B cell (primary cell): Measurements from ENCODE around the gene MAPKAP1. TPM values are rescaled to one million over a fixed set of nuclear protein-coding genes. Genes with fewer than 3 reads are reported as not detected.

Experiments used
- ATAC-seq: fragments of 200-7000 bp; cut with Tn5 transposase; one replicate; pipeline ENCODE4 v1.10.0; 2021; ENCODE audit warnings: low read depth, mild to moderate bottlenecking, moderate number of reproducible peaks, moderate library complexity
- CTCF ChIA-PET: fragments of 350-600 bp; sonication (Branson Sonifier 250); formaldehyde crosslinking; loops from one replicate; lab custom pipeline; 2021; ENCODE audit warnings: antibody characterized with exemption, inconsistent platforms; lab: Charles Lee
- POLR2A ChIA-PET: fragments of 350-600 bp; sonication (Branson Sonifier 250); formaldehyde crosslinking; loops from one replicate; lab custom pipeline; 2021; ENCODE audit warnings: antibody characterized with exemption; lab: Charles Lee
- DNase-seq: peaks from one replicate; pipeline ENCODE4 v3.0.0; 2013
- H2AFZ ChIP-seq: 2 replicates; pipeline ENCODE4 v1.6.1; 2012; ENCODE audit warnings: mild to moderate bottlenecking, low read depth, low read length; ENCODE audit not compliant: insufficient read depth, poor library complexity, severe bottlenecking
- H3K27ac ChIP-seq, 2 donors: 1 replicate in 1 of 2; 2 replicates in 1 of 2; pipeline ENCODE4 v1.5.1; 2012 to 2013; ENCODE audit warnings: low read length in 2 of 2, mild to moderate bottlenecking in 2 of 2, moderate library complexity in 1 of 2
- H3K27me3 ChIP-seq, 4 experiments: fragments of 200-600 bp in 1 of 4; sonication (generic) in 1 of 4; replicated peaks in 1 of 4; 1 replicate in 2 of 4; 2 replicates in 2 of 4; pipeline versions ENCODE4 v1.6.1 to v1.7.0; 2013 to 2016; ENCODE audit warnings: low read length in 3 of 4, mild to moderate bottlenecking in 2 of 4, mixed read lengths in 1 of 4, moderate library complexity in 1 of 4; ENCODE audit not compliant: insufficient read depth in 4 of 4, control insufficient read depth in 3 of 4; ENCODE audit errors: control extremely low read depth in 1 of 4
- H3K36me3 ChIP-seq, 2 experiments: replicated peaks in 1 of 2; 1 replicate in 1 of 2; 2 replicates in 1 of 2; pipeline versions ENCODE4 v1.6.1 to v1.7.1; 2013; ENCODE audit warnings: low read length in 1 of 2; ENCODE audit not compliant: insufficient read depth in 2 of 2, control insufficient read depth in 1 of 2; ENCODE audit errors: control extremely low read depth in 1 of 2, extremely low read depth in 1 of 2
- H3K4me1 ChIP-seq, 2 donors: fragments of 200-600 bp in 1 of 2; sonication (generic) in 1 of 2; 1 replicate in 1 of 2; 2 replicates in 1 of 2; pipeline versions ENCODE4 v1.5.1 to v1.6.1; 2013 to 2017; ENCODE audit warnings: low read length in 2 of 2; ENCODE audit not compliant: control insufficient read depth in 2 of 2, insufficient read depth in 2 of 2
- H3K4me2 ChIP-seq: replicated peaks from 2 replicates; pipeline ENCODE3; 2012; ENCODE audit warnings: mild to moderate bottlenecking, low read depth, low read length; ENCODE audit not compliant: poor library complexity, severe bottlenecking
- H3K4me3 ChIP-seq, 5 experiments: fragments of 200-600 bp in 1 of 5; sonication (generic) in 1 of 5; 1 replicate in 3 of 5; 2 replicates in 2 of 5; pipeline versions ENCODE4 v1.5.1 to v1.7.0; 2011 to 2016; ENCODE audit warnings: low read length in 4 of 5, mild to moderate bottlenecking in 4 of 5, low read depth in 2 of 5, control low read depth in 1 of 5, moderate library complexity in 1 of 5; ENCODE audit not compliant: insufficient read depth in 1 of 5; ENCODE audit errors: control extremely low read depth in 1 of 5, extremely low read depth in 1 of 5
- H3K79me2 ChIP-seq: fragments of 200-600 bp; sonication (generic); one replicate; pipeline ENCODE4 v1.6.0; 2016; ENCODE audit warnings: low read length; ENCODE audit not compliant: control insufficient read depth, insufficient read depth
- H3K9ac ChIP-seq: fragments of 200-600 bp; sonication (generic); 2 replicates; pipeline ENCODE4 v1.6.1; 2017; ENCODE audit warnings: mild to moderate bottlenecking, low read length, moderate library complexity
- H3K9me3 ChIP-seq, 3 donors: one replicate each; pipeline versions ENCODE4 v1.6.1 to v1.7.1; 2013; ENCODE audit warnings: low read length in 2 of 3; ENCODE audit not compliant: control insufficient read depth in 2 of 3, insufficient read depth in 1 of 3; ENCODE audit errors: control extremely low read depth in 1 of 3
- H4K20me1 ChIP-seq: 2 replicates; pipeline ENCODE4 v1.6.0; 2012; ENCODE audit warnings: mild to moderate bottlenecking, low read length; ENCODE audit not compliant: insufficient read depth, control insufficient read depth, poor library complexity, severe bottlenecking
- H3K27ac Mint-ChIP-seq: one replicate; pipeline ENCODE4 v1.8.0; 2021; ENCODE audit warnings: mixed read lengths
- H3K27me3 Mint-ChIP-seq: one replicate; pipeline ENCODE4 v1.8.0; 2021; ENCODE audit warnings: mixed read lengths
- H3K4me1 Mint-ChIP-seq: one replicate; pipeline ENCODE4 v1.8.0; 2021; ENCODE audit warnings: mixed read lengths
- H3K4me3 Mint-ChIP-seq: one replicate; pipeline ENCODE4 v1.8.0; 2021; ENCODE audit warnings: mixed read lengths
- H3K9me3 Mint-ChIP-seq: one replicate; pipeline ENCODE4 v1.8.0; 2022; ENCODE audit warnings: mixed read lengths; ENCODE audit not compliant: insufficient read depth
- EZH2 ChIP-seq: IDR thresholded peaks from 2 replicates; pipeline ENCODE4 v1.6.1; 2012; ENCODE audit warnings: borderline replicate concordance, low read depth, mild to moderate bottlenecking, moderate library complexity, low read length; ENCODE audit not compliant: insufficient read depth, poor library complexity, severe bottlenecking
- WGBS: methylation state at CpG from one replicate; pipeline ENCODE4 v1.1.5; 2013; ENCODE audit warnings: missing lambda C conversion rate; ENCODE audit not compliant: insufficient coverage; 5-methylcytosine and 5-hydroxymethylcytosine counted together
- intact Hi-C: fragments of 100-400 bp; cut with micrococcal nuclease; formaldehyde crosslinking; loops from one replicate; pipeline ENCODE4 v1.10.0; 2022
- polyA plus RNA-seq: library from polyadenylated mRNA; depleted of rRNA; stranded (reverse); fragments of >200 nt; gene quantifications from 2 replicates; pipeline ENCODE4 v1.2.3, GENCODE V29; 2012
- total RNA-seq, 2 donors: library from RNA; stranded (reverse); fragments of 120-200 nt in 1 of 2; gene quantifications; 1 replicate in 1 of 2; 2 replicates in 1 of 2; pipeline versions ENCODE4 v1.2.3 to v1.2.4, GENCODE V29; 2013 to 2022
- TF ChIP-seq, protein P1 (sequence below): fragments of 200-600 bp; IDR thresholded peaks from one replicate; pipeline ENCODE4 v1.8.0; 2022; ENCODE audit warnings: antibody characterized with exemption, mild to moderate bottlenecking

MAPKAP1 gene
- total and polyA plus RNA-seq, 2 donors (not counting 1 experiment from before 2014, with no cell fraction given) = 51.6 to 62.4 TPM

GRCh38 chr9:125621170-125621569 is 85.8 kb downstream of the MAPKAP1 start:
- no peaks in the 10 kb centered on the region for H3K9me3 Mint-ChIP-seq
- no CpG with 5 or more reads among the region's 1 CpG for WGBS
- H3K4me1 Mint-ChIP-seq = peaks cover 12% of the 10 kb centered on the region
- H3K27ac Mint-ChIP-seq = no peak overlapping the region
- Histone ChIP-seq H3K9ac (no peak overlapping the region), H4K20me1 (peaks cover 22% of the 10 kb centered on the region), H3K27me3 (no peaks in the 10 kb centered on the region), H3K27ac (no peak overlapping the region), H3K79me2 (peaks cover 62% of the 10 kb centered on the region), H3K9me3 (no peaks in the 10 kb centered on the region), H2AFZ (no peak overlapping the region), H3K4me2 (no peak overlapping the region), H3K4me1 (no peaks in the 10 kb centered on the region), H3K4me3 (no peak overlapping the region), H3K36me3 (no peaks in the 10 kb centered on the region)
- TF ChIP-seq, protein P1, sequence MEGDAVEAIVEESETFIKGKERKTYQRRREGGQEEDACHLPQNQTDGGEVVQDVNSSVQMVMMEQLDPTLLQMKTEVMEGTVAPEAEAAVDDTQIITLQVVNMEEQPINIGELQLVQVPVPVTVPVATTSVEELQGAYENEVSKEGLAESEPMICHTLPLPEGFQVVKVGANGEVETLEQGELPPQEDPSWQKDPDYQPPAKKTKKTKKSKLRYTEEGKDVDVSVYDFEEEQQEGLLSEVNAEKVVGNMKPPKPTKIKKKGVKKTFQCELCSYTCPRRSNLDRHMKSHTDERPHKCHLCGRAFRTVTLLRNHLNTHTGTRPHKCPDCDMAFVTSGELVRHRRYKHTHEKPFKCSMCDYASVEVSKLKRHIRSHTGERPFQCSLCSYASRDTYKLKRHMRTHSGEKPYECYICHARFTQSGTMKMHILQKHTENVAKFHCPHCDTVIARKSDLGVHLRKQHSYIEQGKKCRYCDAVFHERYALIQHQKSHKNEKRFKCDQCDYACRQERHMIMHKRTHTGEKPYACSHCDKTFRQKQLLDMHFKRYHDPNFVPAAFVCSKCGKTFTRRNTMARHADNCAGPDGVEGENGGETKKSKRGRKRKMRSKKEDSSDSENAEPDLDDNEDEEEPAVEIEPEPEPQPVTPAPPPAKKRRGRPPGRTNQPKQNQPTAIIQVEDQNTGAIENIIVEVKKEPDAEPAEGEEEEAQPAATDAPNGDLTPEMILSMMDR = no peak
- TF ChIP-seq EZH2 = no peak
- no peaks in the 10 kb centered on the region for H3K27me3 Mint-ChIP-seq
- ATAC-seq = no peak
- no peak for DNase-seq
- intact Hi-C loops = no loop called here
- H3K4me3 Mint-ChIP-seq = no peak overlapping the region
- ChIA-PET CTCF (no interaction called here), POLR2A (interaction anchor here (0.6 kb wide), 1 partner anchor 581 kb away, joined by 3 read pairs; no protein-coding TSS in a partner anchor)

GRCh38 chr9:125620216-125620615 is 86.8 kb downstream of the MAPKAP1 start:
- H3K4me3 Mint-ChIP-seq = no peak overlapping the region
- H3K9me3 Mint-ChIP-seq = no peaks in the 10 kb centered on the region
- Histone ChIP-seq H3K27ac (no peak overlapping the region), H4K20me1 (peaks cover 26% of the 10 kb centered on the region), H3K27me3 (no peaks in the 10 kb centered on the region), H3K79me2 (peaks cover 62% of the 10 kb centered on the region), H3K9ac (no peak overlapping the region), H3K4me3 (no peak overlapping the region), H3K9me3 (no peaks in the 10 kb centered on the region), H3K36me3 (no peaks in the 10 kb centered on the region), H3K4me2 (no peak overlapping the region), H2AFZ (no peak overlapping the region), H3K4me1 (no peaks in the 10 kb centered on the region)
- H3K27me3 Mint-ChIP-seq = no peaks in the 10 kb centered on the region
- ATAC-seq = no peak
- H3K27ac Mint-ChIP-seq = no peak overlapping the region
- no peak for TF ChIP-seq EZH2
- TF ChIP-seq, protein P1 = no peak
- intact Hi-C loops = no loop called here
- POLR2A ChIA-PET = no interaction called here
- no peak for DNase-seq
- WGBS = no CpG with 5 or more reads among the region's 5 CpGs
- CTCF ChIA-PET = no interaction called here
- H3K4me1 Mint-ChIP-seq = peaks cover 15% of the 10 kb centered on the region
